SK-N-SH treated with all-trans-retinoic acid at 6 μM for 48 hours (cell line): ENCODE measurements around the gene GNPTAB.

Experiments used
- ATAC-seq: fragments of 200-7000 bp; cut with Tn5 transposase; 3 replicates; pipeline ENCODE4 v1.9.1; 2020; ENCODE audit warnings: mild to moderate bottlenecking, moderate library complexity
- ARNTL ChIP-seq: fragments of 450-650 bp; formaldehyde crosslinking; IDR thresholded peaks from 2 replicates; pipeline ENCODE4 v1.5.0; 2020; ENCODE audit warnings: low read depth, mild to moderate bottlenecking, moderate library complexity, borderline replicate concordance
- CSDC2 ChIP-seq: fragments of 250-450 bp; sonication (Bioruptor Pico); IDR thresholded peaks from 2 replicates; pipeline ENCODE4 v1.5.0; 2020; ENCODE audit warnings: mild to moderate bottlenecking, moderate library complexity
- ESRRG ChIP-seq: fragments of 250-450 bp; sonication (Bioruptor Pico); IDR thresholded peaks from 2 replicates; pipeline ENCODE4 v1.6.1; 2021; ENCODE audit warnings: mild to moderate bottlenecking
- GLIS3 ChIP-seq: fragments of 250-450 bp; sonication (Bioruptor Pico); IDR thresholded peaks from 2 replicates; pipeline ENCODE4 v1.5.0; 2020; ENCODE audit warnings: mild to moderate bottlenecking, moderate library complexity
- ISL1 ChIP-seq: fragments of 250-450 bp; sonication (Bioruptor Pico); IDR thresholded peaks from 2 replicates; pipeline ENCODE4 v2.1.2; 2022; ENCODE audit warnings: mild to moderate bottlenecking, moderate library complexity
- OSR1 ChIP-seq: fragments of 250-450 bp; sonication (Bioruptor Pico); IDR thresholded peaks from 2 replicates; pipeline ENCODE4 v1.8.0; 2022; ENCODE audit warnings: moderate library complexity, mild to moderate bottlenecking, inconsistent platforms
- PATZ1 ChIP-seq: fragments of 250-450 bp; sonication (Bioruptor Pico); IDR thresholded peaks from 2 replicates; pipeline ENCODE4 v1.8.0; 2020; ENCODE audit warnings: mild to moderate bottlenecking, moderate library complexity, borderline replicate concordance
- RARB ChIP-seq: fragments of 250-450 bp; sonication (Bioruptor Pico); IDR thresholded peaks from 2 replicates; pipeline ENCODE4 v1.8.0; 2021; ENCODE audit warnings: mild to moderate bottlenecking, moderate library complexity
- SNAI2 ChIP-seq: fragments of 250-450 bp; sonication (Bioruptor Pico); IDR thresholded peaks from 2 replicates; pipeline ENCODE4 v1.5.0; 2020; ENCODE audit warnings: mild to moderate bottlenecking, moderate library complexity
- TCF4 ChIP-seq: fragments of 250-450 bp; sonication (Bioruptor Pico); IDR thresholded peaks from 2 replicates; pipeline ENCODE4 v1.8.0; 2021; ENCODE audit warnings: mild to moderate bottlenecking, moderate library complexity, borderline replicate concordance
- TSHZ2 ChIP-seq: fragments of 250-450 bp; sonication (Bioruptor Pico); IDR thresholded peaks from 2 replicates; pipeline ENCODE4 v1.5.0; 2020; ENCODE audit warnings: mild to moderate bottlenecking, moderate library complexity
- ZFP3 ChIP-seq: fragments of 250-450 bp; sonication (Bioruptor Pico); IDR thresholded peaks from 2 replicates; pipeline ENCODE4 v1.5.0; 2020; ENCODE audit warnings: mild to moderate bottlenecking, moderate library complexity
- ZFP30 ChIP-seq: fragments of 450-650 bp; formaldehyde crosslinking; IDR thresholded peaks from 2 replicates; pipeline ENCODE4 v1.5.0; 2022; ENCODE audit warnings: mild to moderate bottlenecking, moderate library complexity
- ZNF565 ChIP-seq: fragments of 450-650 bp; formaldehyde crosslinking; conservative IDR thresholded peaks from 2 replicates; pipeline ENCODE4 v1.5.0; 2020; ENCODE audit warnings: low read depth, mild to moderate bottlenecking, moderate library complexity
- ZNF70 ChIP-seq: fragments of 450-650 bp; formaldehyde crosslinking; IDR thresholded peaks from 2 replicates; pipeline ENCODE4 v1.5.0; 2020; ENCODE audit warnings: mild to moderate bottlenecking, moderate library complexity
- ZNF8 ChIP-seq: fragments of 450-650 bp; formaldehyde crosslinking; IDR thresholded peaks from 2 replicates; pipeline ENCODE4 v1.5.0; 2020; ENCODE audit warnings: mild to moderate bottlenecking, moderate library complexity
- TF ChIP-seq, protein P1 (sequence below): fragments of 250-450 bp; sonication (Bioruptor Pico); IDR thresholded peaks from 2 replicates; pipeline ENCODE4 v1.5.1; 2021; ENCODE audit warnings: mild to moderate bottlenecking, moderate library complexity
- TF ChIP-seq, protein P2 (sequence below): fragments of 250-450 bp; sonication (Bioruptor Pico); IDR thresholded peaks from 2 replicates; pipeline ENCODE4 v1.5.1; 2020; ENCODE audit warnings: low read depth, mild to moderate bottlenecking, moderate library complexity
- TF ChIP-seq, protein P3 (sequence below): fragments of 250-450 bp; sonication (Bioruptor Pico); IDR thresholded peaks from 2 replicates; pipeline ENCODE4 v1.8.0; 2021; ENCODE audit warnings: low read depth, mild to moderate bottlenecking, moderate library complexity, borderline replicate concordance

GNPTAB gene

GRCh38 chr12:101767537-101767936, 63.2 kb downstream of the GNPTAB start:
- TF ChIP-seq ZNF70 (CRISPR knock-in tag) (no peak), ARNTL (CRISPR knock-in tag) (no peak), CSDC2 (no peak), ISL1 (CRISPR knock-in tag) (no peak), PATZ1 (no peak), TCF4 (CRISPR knock-in tag) (no peak), SNAI2 (CRISPR knock-in tag) (no peak), OSR1 (no peak)
- TF ChIP-seq, protein P1, sequence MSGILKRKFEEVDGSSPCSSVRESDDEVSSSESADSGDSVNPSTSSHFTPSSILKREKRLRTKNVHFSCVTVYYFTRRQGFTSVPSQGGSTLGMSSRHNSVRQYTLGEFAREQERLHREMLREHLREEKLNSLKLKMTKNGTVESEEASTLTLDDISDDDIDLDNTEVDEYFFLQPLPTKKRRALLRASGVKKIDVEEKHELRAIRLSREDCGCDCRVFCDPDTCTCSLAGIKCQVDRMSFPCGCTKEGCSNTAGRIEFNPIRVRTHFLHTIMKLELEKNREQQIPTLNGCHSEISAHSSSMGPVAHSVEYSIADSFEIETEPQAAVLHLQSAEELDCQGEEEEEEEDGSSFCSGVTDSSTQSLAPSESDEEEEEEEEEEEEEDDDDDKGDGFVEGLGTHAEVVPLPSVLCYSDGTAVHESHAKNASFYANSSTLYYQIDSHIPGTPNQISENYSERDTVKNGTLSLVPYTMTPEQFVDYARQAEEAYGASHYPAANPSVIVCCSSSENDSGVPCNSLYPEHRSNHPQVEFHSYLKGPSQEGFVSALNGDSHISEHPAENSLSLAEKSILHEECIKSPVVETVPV (CRISPR knock-in tag), result no peak

GRCh38 chr12:101764051-101764792, 66.5 kb downstream of the GNPTAB start:
- no peak for TF ChIP-seq TCF4 (CRISPR knock-in tag)
- TF ChIP-seq OSR1, result no peak
- TF ChIP-seq, protein P2, sequence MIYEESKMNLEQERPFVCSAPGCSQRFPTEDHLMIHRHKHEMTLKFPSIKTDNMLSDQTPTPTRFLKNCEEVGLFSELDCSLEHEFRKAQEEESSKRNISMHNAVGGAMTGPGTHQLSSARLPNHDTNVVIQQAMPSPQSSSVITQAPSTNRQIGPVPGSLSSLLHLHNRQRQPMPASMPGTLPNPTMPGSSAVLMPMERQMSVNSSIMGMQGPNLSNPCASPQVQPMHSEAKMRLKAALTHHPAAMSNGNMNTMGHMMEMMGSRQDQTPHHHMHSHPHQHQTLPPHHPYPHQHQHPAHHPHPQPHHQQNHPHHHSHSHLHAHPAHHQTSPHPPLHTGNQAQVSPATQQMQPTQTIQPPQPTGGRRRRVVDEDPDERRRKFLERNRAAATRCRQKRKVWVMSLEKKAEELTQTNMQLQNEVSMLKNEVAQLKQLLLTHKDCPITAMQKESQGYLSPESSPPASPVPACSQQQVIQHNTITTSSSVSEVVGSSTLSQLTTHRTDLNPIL (CRISPR knock-in tag), result no peak
- TF ChIP-seq, protein P3, sequence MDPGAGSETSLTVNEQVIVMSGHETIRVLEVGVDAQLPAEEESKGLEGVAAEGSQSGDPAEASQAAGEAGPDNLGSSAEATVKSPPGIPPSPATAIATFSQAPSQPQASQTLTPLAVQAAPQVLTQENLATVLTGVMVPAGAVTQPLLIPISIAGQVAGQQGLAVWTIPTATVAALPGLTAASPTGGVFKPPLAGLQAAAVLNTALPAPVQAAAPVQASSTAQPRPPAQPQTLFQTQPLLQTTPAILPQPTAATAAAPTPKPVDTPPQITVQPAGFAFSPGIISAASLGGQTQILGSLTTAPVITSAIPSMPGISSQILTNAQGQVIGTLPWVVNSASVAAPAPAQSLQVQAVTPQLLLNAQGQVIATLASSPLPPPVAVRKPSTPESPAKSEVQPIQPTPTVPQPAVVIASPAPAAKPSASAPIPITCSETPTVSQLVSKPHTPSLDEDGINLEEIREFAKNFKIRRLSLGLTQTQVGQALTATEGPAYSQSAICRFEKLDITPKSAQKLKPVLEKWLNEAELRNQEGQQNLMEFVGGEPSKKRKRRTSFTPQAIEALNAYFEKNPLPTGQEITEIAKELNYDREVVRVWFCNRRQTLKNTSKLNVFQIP (CRISPR knock-in tag), result no peak
- TF ChIP-seq ZFP30, result no peak
- TF ChIP-seq RARB (CRISPR knock-in tag), result no peak
- no peak for TF ChIP-seq ISL1 (CRISPR knock-in tag)
- TF ChIP-seq ZNF8 (CRISPR knock-in tag), result no peak
- no peak for TF ChIP-seq ZNF565
- no peak for TF ChIP-seq ESRRG (CRISPR knock-in tag)
- TF ChIP-seq PATZ1, result no peak
- TF ChIP-seq TSHZ2, result no peak
- TF ChIP-seq SNAI2 (CRISPR knock-in tag), result no peak
- TF ChIP-seq CSDC2, result no peak
- no peak for TF ChIP-seq GLIS3 (CRISPR knock-in tag)
- TF ChIP-seq ZFP3 (CRISPR knock-in tag), result no peak
- no peak for ATAC-seq

More at GRCh38 chr12:101767537-101767936, 63.2 kb downstream of the GNPTAB start:
- ATAC-seq, result no peak
